GM13976 (cell line): ENCODE measurements around the gene SPATA13.

Experiments used
- DNase-seq: peaks from one replicate; pipeline ENCODE4 v3.0.0; 2012; ENCODE audit warnings: low spot score
- CTCF ChIP-seq: IDR thresholded peaks from 2 replicates; pipeline ENCODE4 v1.5.1; 2012; ENCODE audit warnings: borderline replicate concordance, mild to moderate bottlenecking; ENCODE audit not compliant: insufficient read depth; ENCODE audit errors: extremely low read depth, missing control alignments, control extremely low read depth
- in situ Hi-C: fragments of 300-500 bp; cut with MboI; formaldehyde crosslinking; loops from one replicate; pipeline ENCODE4 v1.12.0; 2022; ENCODE audit warnings: low sequenced_read_pairs, mixed read lengths, inconsistent platforms; ENCODE audit not compliant: unreplicated experiment

The SPATA13 gene

GRCh38 chr13:24267801-24268200 lies 107.3 kb downstream of the SPATA13 start:
- DNase-seq: no peak
- in situ Hi-C loops: no loop called here
- no peak for TF ChIP-seq CTCF

GRCh38 chr13:24269821-24270220 lies 109.3 kb downstream of the SPATA13 start:
- TF ChIP-seq CTCF: no peak
- in situ Hi-C loops: no loop called here
- DNase-seq: no peak

GRCh38 chr13:24270639-24271141 lies 110.2 kb downstream of the SPATA13 start:
- peak; percentile 61 for DNase-seq
- TF ChIP-seq CTCF: no peak
- in situ Hi-C loops: no loop called here

- no peak for TF ChIP-seq CTCF
- in situ Hi-C loops: no loop called here
- no peak for DNase-seq
Observed at GRCh38 chr13:24271231-24271600, 110.7 kb downstream of the SPATA13 start.

GRCh38 chr13:24271601-24272451 lies 111.3 kb downstream of the SPATA13 start:
- DNase-seq: peak; percentile 76
- no peak for TF ChIP-seq CTCF
- in situ Hi-C loops: no loop called here

- in situ Hi-C loops: no loop called here
- no peak for DNase-seq
- no peak for TF ChIP-seq CTCF
Observed at GRCh38 chr13:24272452-24273161, 112.1 kb downstream of the SPATA13 start.
